HepG2 (cell line): Measurements from ENCODE around the gene SLC19A1. TPM values are rescaled to one million over a fixed set of nuclear protein-coding genes. Genes with fewer than 3 reads are reported as not detected.

Experiments used
- ATAC-seq: fragments of 200-7000 bp; cut with Tn5 transposase; 3 replicates; pipeline ENCODE4 v1.9.1; 2020; ENCODE audit warnings: mild to moderate bottlenecking, moderate library complexity
- BruUV-seq: library from RNA; stranded (reverse); fragments of 400-500 nt; replicated peaks from 2 replicates; lab custom pipeline; 2021; lab: Mats Ljungman, UMichigan
- CTCF ChIA-PET: fragments of 300-600 bp; formaldehyde crosslinking; extraction: SDS; loops from one replicate; lab custom pipeline; 2021; ENCODE audit warnings: low total read pairs, inconsistent platforms, low intra/inter-chr PET ratio; lab: Yijun Ruan, JAX
- POLR2A ChIA-PET: fragments of 350-600 bp; sonication (Branson Sonifier 250); formaldehyde crosslinking; loops from one replicate; lab custom pipeline; 2020; ENCODE audit warnings: antibody characterized with exemption, inconsistent platforms; lab: Yijun Ruan, JAX
- DNase-seq: peaks from one replicate; pipeline ENCODE4 v3.0.0-alpha.2; 2015; ENCODE audit warnings: low spot score
- FAIRE-seq: peaks from 3 replicates; lab custom pipeline; 2011; peaks lifted over from hg19 to GRCh38; lab: Jason Lieb, UNC
- H2AFZ ChIP-seq: one replicate; pipeline ENCODE4 v1.6.1; 2011; ENCODE audit warnings: low read length, inconsistent platforms
- H3K27ac ChIP-seq: fragments of 300-600 bp; 3 replicates; pipeline ENCODE4 v1.8.0; 2011; ENCODE audit warnings: mixed run types, mild to moderate bottlenecking, mixed read lengths, low read length, inconsistent platforms; ENCODE audit not compliant: insufficient read depth; ENCODE audit errors: extremely low read length
- H3K27me3 ChIP-seq, 2 experiments: fragments of 200-600 bp in 1 of 2; 2 replicates in 1 of 2; 3 replicates in 1 of 2; pipeline versions ENCODE4 v1.6.0 to v1.8.0; 2011; ENCODE audit warnings: low read length in 2 of 2, mild to moderate bottlenecking in 2 of 2, moderate library complexity in 2 of 2, inconsistent platforms in 1 of 2; ENCODE audit not compliant: insufficient read depth in 2 of 2, control insufficient read depth in 1 of 2
- H3K36me3 ChIP-seq, 2 experiments: fragments of 200-600 bp in 1 of 2; replicated peaks in 1 of 2; 2 replicates in 1 of 2; 3 replicates in 1 of 2; pipeline versions ENCODE4 v1.5.1 to v1.8.0; 2011; ENCODE audit warnings: low read length in 2 of 2, inconsistent platforms in 1 of 2; ENCODE audit not compliant: insufficient read depth in 2 of 2, control insufficient read depth in 1 of 2
- H3K4me1 ChIP-seq: 2 replicates; pipeline ENCODE4 v1.5.1; 2012; ENCODE audit warnings: low read length, inconsistent platforms; ENCODE audit not compliant: insufficient read depth
- H3K4me2 ChIP-seq: 2 replicates; pipeline ENCODE4 v1.6.0; 2011; ENCODE audit warnings: low read depth, low read length, inconsistent platforms
- H3K4me3 ChIP-seq, 3 experiments: fragments of 200-600 bp in 1 of 3; sonication (generic), shearing (Covaris generic) in 1 of 3; replicated peaks in 1 of 3; 2 replicates each; pipeline ENCODE4 v1.5.1; 2011 to 2016; ENCODE audit warnings: low read length in 3 of 3, inconsistent platforms in 2 of 3, low read depth in 2 of 3, mild to moderate bottlenecking in 2 of 3, control low read depth in 1 of 3, mixed read lengths in 1 of 3; ENCODE audit not compliant: insufficient read depth in 1 of 3
- H3K79me2 ChIP-seq: one replicate; pipeline ENCODE4 v1.6.1; 2011; ENCODE audit warnings: low read length, inconsistent platforms; ENCODE audit not compliant: insufficient read depth
- H3K9ac ChIP-seq: 2 replicates; pipeline ENCODE4 v1.6.0; 2011; ENCODE audit warnings: mild to moderate bottlenecking, low read depth, low read length, inconsistent platforms; ENCODE audit not compliant: insufficient read depth
- H3K9me3 ChIP-seq: 2 replicates; pipeline ENCODE4 v1.5.1; 2012; ENCODE audit warnings: mild to moderate bottlenecking, low read length
- H4K20me1 ChIP-seq: 2 replicates; pipeline ENCODE4 v1.6.0; 2011; ENCODE audit warnings: inconsistent platforms, mild to moderate bottlenecking, low read length, moderate library complexity; ENCODE audit not compliant: insufficient read depth
- AGO2 ChIP-seq: fragments of 200-400 bp; formaldehyde crosslinking; optimal IDR thresholded peaks from 2 replicates; pipeline ENCODE3; 2017; ENCODE audit warnings: mild to moderate bottlenecking, low read depth, low read length, moderate library complexity
- GMEB1 ChIP-seq: sonication (generic); formaldehyde crosslinking; IDR thresholded peaks from 2 replicates; pipeline ENCODE4 v1.5.1; 2020; ENCODE audit warnings: missing genetic modification reagents, mild to moderate bottlenecking, borderline replicate concordance
- GZF1 ChIP-seq: sonication (generic); formaldehyde crosslinking; IDR thresholded peaks from 2 replicates; pipeline ENCODE4 v1.5.1; 2020; ENCODE audit warnings: mild to moderate bottlenecking, missing genetic modification reagents
- SOX6 ChIP-seq, 2 experiments: fragments of 450-650 bp in 1 of 2; sonication (generic) in 1 of 2; formaldehyde crosslinking in 1 of 2; IDR thresholded peaks; 2 replicates each; pipeline versions ENCODE4 v1.4.0 to v1.6.1; 2017 to 2020; ENCODE audit warnings: antibody characterized with exemption in 1 of 2, mild to moderate bottlenecking in 1 of 2, missing genetic modification reagents in 1 of 2
- SP5 ChIP-seq: IDR thresholded peaks from 2 replicates; pipeline ENCODE4 v1.6.1; 2016; ENCODE audit warnings: low read depth, borderline replicate concordance
- SSRP1 ChIP-seq: IDR thresholded peaks from 2 replicates; pipeline ENCODE4 v1.6.1; 2016; ENCODE audit warnings: control low read depth
- ZNF280D ChIP-seq: sonication (generic); formaldehyde crosslinking; IDR thresholded peaks from 2 replicates; pipeline ENCODE4 v1.5.1; 2020; ENCODE audit warnings: mild to moderate bottlenecking, missing genetic modification reagents
- ZNF816 ChIP-seq: sonication (generic); formaldehyde crosslinking; IDR thresholded peaks from 2 replicates; pipeline ENCODE4 v1.8.0; 2022; ENCODE audit warnings: missing genetic modification reagents, mild to moderate bottlenecking, borderline replicate concordance
- WGBS: methylation state at CpG from one replicate; pipeline ENCODE4 v1.1.6; 2017; ENCODE audit warnings: low lambda C conversion rate; 5-methylcytosine and 5-hydroxymethylcytosine counted together
- in situ Hi-C: cut with HindIII; loops from 2 replicates; pipeline ENCODE4 v1.10.0; 2017; ENCODE audit warnings: low pct_unique_long_range_greater_than_20kb; ENCODE audit not compliant: extremely low pct_ligation_motif_present
- intact Hi-C: fragments of 100-400 bp; cut with micrococcal nuclease; formaldehyde crosslinking; loops from one replicate; pipeline ENCODE4 v1.10.0; 2022; ENCODE audit not compliant: unreplicated experiment
- polyA plus RNA-seq, 8 experiments: library from polyadenylated mRNA; depleted of rRNA in 3 of 8; stranded (reverse) in 7 of 8; unstranded in 1 of 8; fragments of >200 nt; fragmentation: Illumina TruSeq in 4 of 8; extraction: Trizol in 4 of 8; gene quantifications; 2 replicates each; pipeline versions ENCODE4 v1.2.1 to v1.2.3, GENCODE V29; 2011 to 2016; ENCODE audit warnings: low read depth in 4 of 8, missing spikeins in 1 of 8, mixed read lengths in 1 of 8; ENCODE audit not compliant: insufficient read depth in 1 of 8
- total RNA-seq, 5 experiments: library from RNA; depleted of rRNA; stranded (reverse); fragments of >200 nt; fragmentation: Illumina TruSeq; extraction: Trizol; gene quantifications; 2 replicates each; pipeline ENCODE4 v1.2.3, GENCODE V29; 2016; ENCODE audit warnings: low read depth in 1 of 5
- TF ChIP-seq, protein P1 (sequence below): IDR thresholded peaks from 2 replicates; pipeline ENCODE4 v1.6.1; 2016; ENCODE audit warnings: missing biosample characterization, missing genetic modification reagents, low read depth
- TF ChIP-seq, protein P2 (sequence below): sonication (generic); formaldehyde crosslinking; IDR thresholded peaks from 2 replicates; pipeline ENCODE4 v1.8.0; 2022; ENCODE audit warnings: low read depth, missing genetic modification reagents

The SLC19A1 gene
- total and polyA plus RNA-seq, 2 of the 13 experiments (the other 11 are each of a cell fraction or from before 2014, with no cell fraction given): 21.8 to 23.0 TPM

- H3K9me3 ChIP-seq: peaks cover 25% of the 10 kb centered on the region
- no peak overlapping the region for H3K27ac ChIP-seq
- H2AFZ ChIP-seq: no peak overlapping the region
- no peak overlapping the region for H3K4me2 ChIP-seq
- no peak overlapping the region for H3K9ac ChIP-seq
- ChIA-PET POLR2A (no interaction called here), CTCF (no interaction called here)
- TF ChIP-seq ZNF280D: peak; percentile 50; the same call in 1 of the 2 replicates
- TF ChIP-seq SP5 (CRISPR knock-in tag): no peak
- H3K27me3 ChIP-seq: no peaks in the 10 kb centered on the region
- ATAC-seq: no peak
- peaks cover 12 to 40% of the 10 kb centered on the region in 2 experiments; a peak in 4 of 5 replicates for H3K36me3 ChIP-seq
- peaks cover 10% of the 10 kb centered on the region for H3K4me1 ChIP-seq
- 90% methylated on average over 4 of the region's 4 CpGs for WGBS
- H4K20me1 ChIP-seq: no peaks in the 10 kb centered on the region
- intact Hi-C loops (no loop called here), in situ Hi-C loops (no loop called here)
- H3K4me3 ChIP-seq: no peak overlapping the region
- no TSS peak for BruUV-seq
- no peak for DNase-seq
- no peak for FAIRE-seq
- peaks cover 17% of the 10 kb centered on the region for H3K79me2 ChIP-seq
Observed at GRCh38 chr21:45519182-45519581, 23.1 kb downstream of the SLC19A1 start.

GRCh38 chr21:45518742-45519141, 23.5 kb downstream of the SLC19A1 start:
- Histone ChIP-seq H3K36me3 (peaks cover 15 to 40% of the 10 kb centered on the region in 2 experiments; a peak in 4 of 5 replicates), H3K27ac (no peak overlapping the region), H3K4me2 (no peak overlapping the region), H3K79me2 (peaks cover 17% of the 10 kb centered on the region), H3K9ac (no peak overlapping the region), H3K4me1 (peaks cover 10% of the 10 kb centered on the region), H3K4me3 (no peak overlapping the region), H3K9me3 (peaks cover 25% of the 10 kb centered on the region), H2AFZ (no peak overlapping the region), H4K20me1 (no peaks in the 10 kb centered on the region), H3K27me3 (no peaks in the 10 kb centered on the region)
- CTCF ChIA-PET: no interaction called here
- FAIRE-seq: no peak
- no peak for DNase-seq
- no TSS peak for BruUV-seq
- POLR2A ChIA-PET: no interaction called here
- intact Hi-C loops: no loop called here
- in situ Hi-C loops: no loop called here
- 89% methylated on average over 2 of the region's 2 CpGs for WGBS
- ATAC-seq: no peak
- TF ChIP-seq SOX6 (IDR thresholded peaks at IDR 0.05) (no peak), SOX6 (CRISPR knock-in tag; IDR thresholded peaks at IDR 0.05) (no peak), SSRP1 (CRISPR knock-in tag) (no peak), ZNF816 (CRISPR knock-in tag) (no peak), GZF1 (no peak), AGO2 (no peak), GMEB1 (no peak)
- TF ChIP-seq, protein P1, sequence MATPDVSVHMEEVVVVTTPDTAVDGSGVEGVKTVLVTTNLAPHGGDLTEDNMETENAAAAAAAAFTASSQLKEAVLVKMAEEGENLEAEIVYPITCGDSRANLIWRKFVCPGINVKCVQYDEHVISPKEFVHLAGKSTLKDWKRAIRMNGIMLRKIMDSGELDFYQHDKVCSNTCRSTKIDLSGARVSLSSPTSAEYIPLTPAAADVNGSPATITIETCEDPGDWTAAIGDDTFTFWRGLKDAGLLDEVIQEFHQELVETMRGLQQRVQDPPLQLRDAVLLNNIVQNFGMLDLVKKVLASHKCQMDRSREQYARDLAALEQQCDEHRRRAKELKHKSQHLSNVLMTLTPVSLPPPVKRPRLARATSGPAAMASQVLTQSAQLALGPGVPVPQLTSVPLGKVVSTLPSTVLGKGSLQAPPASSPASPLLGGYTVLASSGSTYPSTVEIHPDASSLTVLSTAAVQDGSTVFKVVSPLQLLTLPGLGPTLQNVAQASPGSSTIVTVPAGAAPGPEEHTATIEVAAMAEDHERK: no peak
- TF ChIP-seq, protein P2, sequence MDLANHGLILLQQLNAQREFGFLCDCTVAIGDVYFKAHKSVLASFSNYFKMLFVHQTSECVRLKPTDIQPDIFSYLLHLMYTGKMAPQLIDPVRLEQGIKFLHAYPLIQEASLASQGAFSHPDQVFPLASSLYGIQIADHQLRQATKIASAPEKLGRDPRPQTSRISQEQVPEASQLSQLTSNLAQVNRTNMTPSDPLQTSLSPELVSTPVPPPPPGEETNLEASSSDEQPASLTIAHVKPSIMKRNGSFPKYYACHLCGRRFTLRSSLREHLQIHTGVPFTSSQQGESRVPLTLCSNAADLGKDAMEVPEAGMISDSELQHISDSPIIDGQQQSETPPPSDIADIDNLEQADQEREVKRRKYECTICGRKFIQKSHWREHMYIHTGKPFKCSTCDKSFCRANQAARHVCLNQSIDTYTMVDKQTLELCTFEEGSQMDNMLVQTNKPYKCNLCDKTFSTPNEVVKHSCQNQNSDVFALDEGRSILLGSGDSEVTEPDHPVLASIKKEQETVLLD (CRISPR knock-in tag): no peak
